Femur (tissue), 1 donor: ENCODE measurements around the gene DPM1.

Source experiments
- DNase-seq: peaks from one replicate; pipeline ENCODE4 v3.0.0-alpha.2; 2017

Gene DPM1

GRCh38 chr20:50929299-50930138, 28.8 kb downstream of the DPM1 start:
- DNase-seq = peak; percentile 94

- DNase-seq = no peak
Measured at GRCh38 chr20:50928469-50928868, 29.9 kb downstream of the DPM1 start.

GRCh38 chr20:50926530-50926929, 31.8 kb downstream of the DPM1 start:
- DNase-seq = no peak

GRCh38 chr20:50924261-50924920, 33.9 kb downstream of the DPM1 start:
- DNase-seq = no peak

- no peak for DNase-seq
Measured at GRCh38 chr20:50921803-50922501, 36.4 kb downstream of the DPM1 start.

- DNase-seq = no peak
Measured at GRCh38 chr20:50920997-50921396, 37.3 kb downstream of the DPM1 start.

- no peak for DNase-seq
Measured at GRCh38 chr20:50919567-50919966, 38.8 kb downstream of the DPM1 start.

GRCh38 chr20:50918403-50918802, 39.9 kb downstream of the DPM1 start:
- DNase-seq = no peak

- DNase-seq = no peak
Measured at GRCh38 chr20:50916934-50917333, 41.4 kb downstream of the DPM1 start.

- no peak for DNase-seq
Measured at GRCh38 chr20:50916257-50916656, 42.1 kb downstream of the DPM1 start.

- DNase-seq = no peak
Measured at GRCh38 chr20:50915424-50915823, 42.9 kb downstream of the DPM1 start.

GRCh38 chr20:50913690-50914375, 44.5 kb downstream of the DPM1 start:
- DNase-seq = no peak

GRCh38 chr20:50911716-50912115, 46.6 kb downstream of the DPM1 start:
- no peak for DNase-seq

GRCh38 chr20:50911030-50911429, 47.3 kb downstream of the DPM1 start:
- no peak for DNase-seq

- no peak for DNase-seq
Measured at GRCh38 chr20:50909413-50909812, 48.9 kb downstream of the DPM1 start.

- DNase-seq = no peak
Measured at GRCh38 chr20:50904067-50904570, 54.2 kb downstream of the DPM1 start.

- DNase-seq = no peak
Measured at GRCh38 chr20:50903353-50904051, 54.8 kb downstream of the DPM1 start.

GRCh38 chr20:50901301-50901700, 57.0 kb downstream of the DPM1 start:
- DNase-seq = no peak

- DNase-seq = no peak
Measured at GRCh38 chr20:50900261-50900660, 58.1 kb downstream of the DPM1 start.

GRCh38 chr20:50898475-50898874, 59.9 kb downstream of the DPM1 start:
- no peak for DNase-seq

GRCh38 chr20:50895111-50895830, 63.1 kb downstream of the DPM1 start:
- no peak for DNase-seq

GRCh38 chr20:50893620-50894019, 64.7 kb downstream of the DPM1 start:
- DNase-seq = no peak
